ENCODE results near the gene B4GALNT2. TPM values are rescaled to one million over a fixed set of nuclear protein-coding genes. Genes with fewer than 3 reads are reported as not detected.

The B4GALNT2 gene
- total and polyA plus RNA-seq, 2 donors (not counting 1 experiment from before 2014, with no cell fraction given): 0.12 TPM; not detected in 1

DNA sequence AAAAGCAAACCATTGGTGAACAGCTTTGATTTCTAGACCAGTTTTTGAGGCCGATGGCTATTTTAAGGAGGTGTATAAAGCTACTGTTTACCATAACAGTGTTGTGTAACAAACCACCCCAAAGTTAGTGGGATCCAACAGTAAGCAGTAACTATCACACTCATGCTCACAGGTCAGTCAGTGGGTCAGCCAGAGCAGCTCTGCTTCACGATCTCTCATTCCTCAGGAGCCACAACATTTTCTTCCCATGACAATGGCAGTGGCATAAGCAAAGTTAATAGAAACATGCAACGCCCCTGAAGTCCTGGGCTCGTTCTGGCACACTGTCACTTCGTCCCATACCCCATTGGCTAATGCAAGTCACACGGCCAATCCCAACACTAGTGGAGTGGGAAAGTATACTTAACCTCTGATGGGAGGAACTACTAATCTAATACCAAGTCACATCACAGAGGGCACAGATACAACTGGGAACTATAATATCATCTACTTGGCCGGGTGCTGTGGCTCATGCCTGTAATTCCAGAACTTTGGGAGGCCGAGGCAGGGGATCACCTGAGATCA lies 28.0 kb upstream of the B4GALNT2 start:
- Histone ChIP-seq H3K9ac (ENCODE audit: low read length) (no peak overlapping the region), H3K36me3 (replicated peaks in 1 of 2; ENCODE audit: control extremely low read depth in 1 of 2, control insufficient read depth in 1 of 2, extremely low read depth in 1 of 2, insufficient read depth in 2 of 2, low read length in 1 of 2) (no peaks in the 10 kb centered on the region), H4K20me1 (ENCODE audit: control insufficient read depth, insufficient read depth, low read length, poor library complexity, severe bottlenecking) (no peaks in the 10 kb centered on the region), H3K4me2 (replicated peaks; ENCODE audit: low read depth, low read length, poor library complexity, severe bottlenecking) (no peak overlapping the region), H3K27ac (ENCODE audit: low read length in 2 of 2) (no peak overlapping the region), H3K4me1 (ENCODE audit: control insufficient read depth in 2 of 2, insufficient read depth in 2 of 2, low read length in 2 of 2) (no peaks in the 10 kb centered on the region), H3K4me3 (ENCODE audit: control extremely low read depth in 1 of 5, extremely low read depth in 1 of 5, insufficient read depth in 1 of 5, low read depth in 2 of 5, low read length in 4 of 5) (no peak overlapping the region), H3K79me2 (ENCODE audit: control insufficient read depth, insufficient read depth, low read length) (no peaks in the 10 kb centered on the region), H3K9me3 (ENCODE audit: control extremely low read depth in 1 of 3, control insufficient read depth in 2 of 3, insufficient read depth in 1 of 3, low read length in 2 of 3) (no peaks in the 10 kb centered on the region), H3K27me3 (replicated peaks in 1 of 4; ENCODE audit: control extremely low read depth in 1 of 4, control insufficient read depth in 3 of 4, insufficient read depth in 4 of 4, low read length in 3 of 4) (peaks cover 0 to 10% (median 5%) of the 10 kb centered on the region in 4 experiments), H2AFZ (ENCODE audit: insufficient read depth, low read depth, low read length, poor library complexity, severe bottlenecking) (no peak overlapping the region)
- Mint-ChIP-seq H3K9me3 (ENCODE audit: insufficient read depth) (no peaks in the 10 kb centered on the region), H3K4me1 (no peaks in the 10 kb centered on the region), H3K4me3 (no peak overlapping the region), H3K27me3 (peaks cover 14% of the 10 kb centered on the region), H3K27ac (no peak overlapping the region)
- 100% methylated on average over 3 of the region's 8 CpGs for WGBS (ENCODE audit: insufficient coverage)
- intact Hi-C loops (cut with micrococcal nuclease): no loop called here
- DNase-seq: no peak
- ATAC-seq (ENCODE audit: low read depth): no peak
- TF ChIP-seq, protein P1, sequence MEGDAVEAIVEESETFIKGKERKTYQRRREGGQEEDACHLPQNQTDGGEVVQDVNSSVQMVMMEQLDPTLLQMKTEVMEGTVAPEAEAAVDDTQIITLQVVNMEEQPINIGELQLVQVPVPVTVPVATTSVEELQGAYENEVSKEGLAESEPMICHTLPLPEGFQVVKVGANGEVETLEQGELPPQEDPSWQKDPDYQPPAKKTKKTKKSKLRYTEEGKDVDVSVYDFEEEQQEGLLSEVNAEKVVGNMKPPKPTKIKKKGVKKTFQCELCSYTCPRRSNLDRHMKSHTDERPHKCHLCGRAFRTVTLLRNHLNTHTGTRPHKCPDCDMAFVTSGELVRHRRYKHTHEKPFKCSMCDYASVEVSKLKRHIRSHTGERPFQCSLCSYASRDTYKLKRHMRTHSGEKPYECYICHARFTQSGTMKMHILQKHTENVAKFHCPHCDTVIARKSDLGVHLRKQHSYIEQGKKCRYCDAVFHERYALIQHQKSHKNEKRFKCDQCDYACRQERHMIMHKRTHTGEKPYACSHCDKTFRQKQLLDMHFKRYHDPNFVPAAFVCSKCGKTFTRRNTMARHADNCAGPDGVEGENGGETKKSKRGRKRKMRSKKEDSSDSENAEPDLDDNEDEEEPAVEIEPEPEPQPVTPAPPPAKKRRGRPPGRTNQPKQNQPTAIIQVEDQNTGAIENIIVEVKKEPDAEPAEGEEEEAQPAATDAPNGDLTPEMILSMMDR (IDR thresholded peaks at IDR 0.05): no peak
- TF ChIP-seq EZH2 (IDR thresholded peaks at IDR 0.05; ENCODE audit: borderline replicate concordance, insufficient read depth, low read depth, low read length, poor library complexity, severe bottlenecking): no peak
- ChIA-PET POLR2A (no interaction called here), CTCF (interaction anchor here (0.7 kb wide), 1 partner anchor 406 kb away, joined by 4 read pairs; no protein-coding TSS in a partner anchor)

GRCh38 chr17:49106321-49107210 lies 26.0 kb upstream of the B4GALNT2 start:
- ChIA-PET POLR2A (no interaction called here), CTCF (no interaction called here)
- WGBS (ENCODE audit: insufficient coverage): no CpG with 5 or more reads among the region's 5 CpGs

More at GRCh38 chr17:49106321-49107210, 26.0 kb upstream of the B4GALNT2 start:
- ATAC-seq (ENCODE audit: low read depth): no peak
- H3K9ac ChIP-seq (ENCODE audit: low read length): no peak overlapping the region
- no peak overlapping the region for H2AFZ ChIP-seq (ENCODE audit: insufficient read depth, low read depth, low read length, poor library complexity, severe bottlenecking)
- no peaks in the 10 kb centered on the region for H3K4me1 ChIP-seq (ENCODE audit: control insufficient read depth in 2 of 2, insufficient read depth in 2 of 2, low read length in 2 of 2)
- H3K9me3 ChIP-seq (ENCODE audit: control extremely low read depth in 1 of 3, control insufficient read depth in 2 of 3, insufficient read depth in 1 of 3, low read length in 2 of 3): no peaks in the 10 kb centered on the region
- no peak overlapping the region for H3K27ac ChIP-seq (ENCODE audit: low read length in 2 of 2)
- intact Hi-C loops (cut with micrococcal nuclease): no loop called here
- H3K79me2 ChIP-seq (ENCODE audit: control insufficient read depth, insufficient read depth, low read length): no peaks in the 10 kb centered on the region
- no peak overlapping the region for H3K4me3 ChIP-seq (ENCODE audit: control extremely low read depth in 1 of 5, extremely low read depth in 1 of 5, insufficient read depth in 1 of 5, low read depth in 2 of 5, low read length in 4 of 5)
- peaks cover 0 to 7% (median 5%) of the 10 kb centered on the region in 4 experiments for H3K27me3 ChIP-seq (replicated peaks in 1 of 4; ENCODE audit: control extremely low read depth in 1 of 4, control insufficient read depth in 3 of 4, insufficient read depth in 4 of 4, low read length in 3 of 4)
- Mint-ChIP-seq H3K27me3 (peaks cover 16% of the 10 kb centered on the region), H3K27ac (no peak overlapping the region), H3K9me3 (ENCODE audit: insufficient read depth) (no peaks in the 10 kb centered on the region), H3K4me1 (no peaks in the 10 kb centered on the region), H3K4me3 (no peak overlapping the region)
- H3K4me2 ChIP-seq (replicated peaks; ENCODE audit: low read depth, low read length, poor library complexity, severe bottlenecking): no peak overlapping the region
- TF ChIP-seq EZH2 (IDR thresholded peaks at IDR 0.05; ENCODE audit: borderline replicate concordance, insufficient read depth, low read depth, low read length, poor library complexity, severe bottlenecking): no peak
- TF ChIP-seq, protein P1 (IDR thresholded peaks at IDR 0.05): no peak
- no peaks in the 10 kb centered on the region for H3K36me3 ChIP-seq (replicated peaks in 1 of 2; ENCODE audit: control extremely low read depth in 1 of 2, control insufficient read depth in 1 of 2, extremely low read depth in 1 of 2, insufficient read depth in 2 of 2, low read length in 1 of 2)
- DNase-seq: no peak
- H4K20me1 ChIP-seq (ENCODE audit: control insufficient read depth, insufficient read depth, low read length, poor library complexity, severe bottlenecking): no peaks in the 10 kb centered on the region
